Measurements from ENCODE around the gene TP53TG3B.
"Not testable (repeated sequence)": the region's sequence is repeated elsewhere in the genome, so short reads cannot be mapped to it uniquely, and the experiment has no call there.

The TP53TG3B gene

GRCh38 chr16:33360541-33360940 lies at the start of gene TP53TG3B:
Gene TP53TG3B, plus strand, starts transcription at chr16:33360841. Its CDS starts 68 bp downstream, at chr16:33360909.
- DNase-seq: not testable (repeated sequence)

DNA sequence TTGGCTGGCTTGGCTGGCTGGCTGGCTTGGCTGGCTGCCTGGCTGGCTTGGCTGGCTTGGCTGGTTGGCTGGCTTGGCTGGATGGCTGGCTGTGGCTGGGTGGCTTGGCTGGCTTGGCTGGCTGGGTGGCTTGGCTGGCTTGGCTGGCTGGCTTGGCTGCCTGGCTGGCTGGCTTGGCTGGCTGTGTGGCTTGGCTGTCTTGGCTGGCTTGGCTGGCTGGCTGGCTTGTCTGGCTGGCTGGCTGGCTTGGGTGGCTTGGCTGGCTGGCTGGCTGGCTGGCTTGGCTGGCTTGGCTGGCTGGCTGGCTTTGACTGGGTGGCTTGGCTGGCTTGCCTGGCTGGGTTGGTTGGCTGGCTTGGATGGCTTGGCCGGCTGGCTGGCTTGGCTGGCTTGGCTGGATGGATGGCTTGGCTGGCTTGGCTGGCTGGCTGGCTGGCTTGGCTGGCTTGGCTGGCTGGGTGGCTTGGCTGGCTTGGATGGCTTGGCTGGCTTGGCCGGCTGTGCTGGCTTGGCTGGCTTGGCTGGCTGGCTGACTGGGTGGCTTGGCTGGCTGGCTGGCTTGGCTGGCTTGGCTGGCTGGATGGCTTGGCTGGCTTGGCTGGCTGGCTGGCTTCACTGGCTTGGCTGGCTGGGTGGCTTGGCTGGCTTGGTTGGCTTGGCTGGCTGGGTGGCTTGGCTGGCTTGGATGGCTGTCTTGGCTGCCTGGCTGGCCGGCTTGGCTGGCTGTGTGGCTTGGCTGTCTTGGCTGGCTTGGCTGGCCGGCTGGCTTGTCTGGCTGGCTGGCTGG lies 24.2 kb upstream of the TP53TG3B start:
- DNase-seq: peak; percentile 0

DNA sequence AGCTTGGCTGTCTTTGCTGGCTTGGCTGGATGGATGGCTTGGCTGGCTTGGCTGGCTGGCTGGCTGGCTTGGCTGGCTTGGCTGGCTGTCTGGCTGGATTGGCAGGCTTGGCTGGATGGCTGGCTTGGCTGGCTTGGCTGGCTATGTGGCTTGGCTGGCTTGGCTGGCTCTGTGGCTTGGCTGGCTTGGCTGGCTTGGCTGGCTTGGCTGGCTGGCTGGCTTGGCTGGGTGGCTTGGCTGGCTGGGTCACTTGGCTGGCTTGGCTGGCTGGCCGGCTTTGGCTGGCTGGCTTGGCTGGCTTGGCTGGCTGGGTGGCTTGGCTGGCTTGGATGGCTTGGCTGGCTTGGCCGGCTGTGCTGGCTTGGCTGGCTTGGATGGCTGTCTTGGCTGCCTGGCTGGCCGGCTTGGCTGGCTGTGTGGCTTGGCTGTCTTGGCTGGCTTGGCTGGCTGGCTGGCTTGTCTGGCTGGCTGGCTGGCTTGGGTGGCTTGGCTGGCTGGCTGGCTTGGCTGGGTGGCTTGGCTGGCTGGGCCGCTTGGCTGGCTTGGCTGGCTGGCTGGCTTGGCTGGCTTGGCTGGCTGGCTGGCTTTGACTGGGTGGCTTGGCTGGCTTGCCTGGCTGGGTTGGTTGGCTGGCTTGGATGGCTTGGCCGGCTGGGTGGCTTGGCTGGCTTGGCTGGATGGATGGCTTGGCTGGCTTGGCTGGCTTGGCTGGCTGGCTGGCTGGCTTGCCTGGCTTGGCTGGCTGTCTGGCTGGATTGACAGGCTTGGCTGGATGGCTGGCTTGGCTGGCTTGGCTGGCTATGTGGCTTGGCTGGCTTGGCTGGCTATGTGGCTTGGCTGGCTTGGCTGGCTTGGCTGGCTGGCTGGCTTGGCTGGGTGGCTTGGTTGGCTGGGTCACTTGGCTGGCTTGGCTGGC lies 22.8 kb upstream of the TP53TG3B start:
- not testable (repeated sequence) for DNase-seq

GRCh38 chr16:33338543-33338951 lies 22.1 kb upstream of the TP53TG3B start:
- DNase-seq: peak; percentile 0

GRCh38 chr16:33339093-33340061 lies 21.3 kb upstream of the TP53TG3B start:
- DNase-seq: peak; percentile 0

Measured in HCEC 1CT (cell line).